GM21825 (cell line): ENCODE results near the gene CSNK1G1.
"Not testable (repeated sequence)": the region's sequence is repeated elsewhere in the genome, so short reads cannot be mapped to it uniquely, and the experiment has no call there.

Source experiments
- ATAC-seq: cut with Tn5 transposase; IDR thresholded peaks from one replicate; pipeline ENCODE4 v1.9.1; 2021; ENCODE audit warnings: mild to moderate bottlenecking, moderate library complexity; ENCODE audit not compliant: unreplicated experiment

CSNK1G1 gene

GRCh38 chr15:64355944-64356709 lies at the start of gene CSNK1G1:
CSNK1G1 (minus strand) TSS chr15:64356173; CDS start chr15:64300499, 55,674 bp downstream.
- peak; percentile 90 for ATAC-seq

- ATAC-seq, result no peak
These were observed 44.6 kb upstream of the CSNK1G1 start for GRCh38 chr15:64400583-64400982.

GRCh38 chr15:64398575-64398974 lies 42.6 kb upstream of the CSNK1G1 start:
- no peak for ATAC-seq

GRCh38 chr15:64396789-64397188 lies 40.8 kb upstream of the CSNK1G1 start:
- ATAC-seq, result no peak

GRCh38 chr15:64392471-64392870 lies 36.5 kb upstream of the CSNK1G1 start:
- not testable (repeated sequence) for ATAC-seq

- ATAC-seq, result no peak
These were observed 33.1 kb upstream of the CSNK1G1 start for GRCh38 chr15:64389036-64389435.

GRCh38 chr15:64387562-64388168 lies 31.7 kb upstream of the CSNK1G1 start, which contains the start of gene TRIP4:
TRIP4 (plus strand) TSS chr15:64387836; CDS start chr15:64387864, 28 bp downstream.
- peak; percentile 98 for ATAC-seq

GRCh38 chr15:64386291-64386690 lies 30.3 kb upstream of the CSNK1G1 start:
- ATAC-seq, result no peak

- no peak for ATAC-seq
These were observed 27.8 kb upstream of the CSNK1G1 start for GRCh38 chr15:64383760-64384159.

GRCh38 chr15:64381000-64381751 lies 25.2 kb upstream of the CSNK1G1 start, which contains the start of gene PCLAF:
PCLAF (minus strand) TSS chr15:64381441; CDS start chr15:64381371, 70 bp downstream.
- ATAC-seq, result peak; percentile 97

GRCh38 chr15:64380130-64380870 lies 24.3 kb upstream of the CSNK1G1 start:
- ATAC-seq, result not testable (repeated sequence)

- ATAC-seq, result no peak
These were observed 23.4 kb upstream of the CSNK1G1 start for GRCh38 chr15:64379216-64379960.

GRCh38 chr15:64373360-64373759 lies 17.4 kb upstream of the CSNK1G1 start:
- no peak for ATAC-seq

GRCh38 chr15:64371383-64371782 lies 15.4 kb upstream of the CSNK1G1 start:
- ATAC-seq, result not testable (repeated sequence)

GRCh38 chr15:64369078-64369607 lies 13.2 kb upstream of the CSNK1G1 start:
- no peak for ATAC-seq

GRCh38 chr15:64361259-64361658 lies 5.3 kb upstream of the CSNK1G1 start:
- ATAC-seq, result no peak

- ATAC-seq, result no peak
These were observed 702 bp upstream of the CSNK1G1 start for GRCh38 chr15:64356710-64357040.

- peak; percentile 20 for ATAC-seq
These were observed 527 bp downstream of the CSNK1G1 start for GRCh38 chr15:64355348-64355943.

- no peak for ATAC-seq
These were observed 1.2 kb downstream of the CSNK1G1 start for GRCh38 chr15:64354688-64355344.
